Tibial nerve (tissue), 4 donors: ENCODE data around the gene PEX14. TPM values are rescaled to one million over a fixed set of nuclear protein-coding genes. Genes with fewer than 3 reads are reported as not detected.

Experiments
- DNase-seq, 2 donors: peaks; one replicate each; pipeline ENCODE4 v3.0.0-alpha.2; 2019; ENCODE audit warnings: low spot score in 2 of 2
- H3K27ac ChIP-seq, 4 donors: fragments of 200-600 bp; sonication (generic) in 3 of 4; one replicate each; pipeline ENCODE4 v1.5.1; 2017 to 2019; ENCODE audit warnings: mild to moderate bottlenecking in 1 of 4
- H3K27me3 ChIP-seq, 2 donors: fragments of 200-600 bp; sonication (generic) in 1 of 2; one replicate each; pipeline versions ENCODE4 v1.5.1 to v1.6.0; 2017 to 2019
- H3K36me3 ChIP-seq, 3 donors: fragments of 200-600 bp; sonication (generic); one replicate each; pipeline ENCODE4 v1.5.1; 2018 to 2019
- H3K4me1 ChIP-seq, 4 donors: fragments of 200-600 bp; sonication (generic) in 3 of 4; one replicate each; pipeline ENCODE4 v1.5.1; 2017 to 2019
- H3K4me3 ChIP-seq, 4 donors: fragments of 200-600 bp; sonication (generic) in 3 of 4; one replicate each; pipeline ENCODE4 v1.5.1; 2017 to 2019; ENCODE audit warnings: mild to moderate bottlenecking in 1 of 4, moderate library complexity in 1 of 4
- H3K9me3 ChIP-seq, 4 donors: fragments of 200-600 bp; sonication (generic) in 3 of 4; one replicate each; pipeline ENCODE4 v1.5.1; 2017 to 2019
- CTCF ChIP-seq, 5 experiments: fragments of 200-600 bp in 3 of 5; fragments of 450-650 bp in 2 of 5; sonication (generic) in 3 of 5; IDR thresholded peaks; one replicate each; pipeline ENCODE4 v1.5.1; 2016 to 2019; ENCODE audit warnings: antibody characterized with exemption in 5 of 5, mild to moderate bottlenecking in 3 of 5, moderate library complexity in 2 of 5
- EP300 ChIP-seq, 2 donors: sonication (generic); formaldehyde crosslinking; IDR thresholded peaks; one replicate each; pipeline ENCODE4 v1.6.1; 2017; ENCODE audit warnings: antibody characterized with exemption in 2 of 2, mild to moderate bottlenecking in 1 of 2
- POLR2A ChIP-seq, 2 donors: fragments of 450-650 bp; IDR thresholded peaks; one replicate each; pipeline ENCODE4 v1.6.1; 2017; ENCODE audit warnings: antibody characterized with exemption in 2 of 2, mild to moderate bottlenecking in 2 of 2, moderate library complexity in 2 of 2
- WGBS, 2 donors: methylation state at CpG; one replicate each; pipeline ENCODE4 v1.1.5; 2018; 5-methylcytosine and 5-hydroxymethylcytosine counted together
- total RNA-seq, 4 donors: library from RNA; depleted of rRNA; stranded (reverse); fragments of >200 nt; gene quantifications; one replicate each; pipeline ENCODE4 v1.1.0, GENCODE V29; 2016

PEX14 gene
- total RNA-seq, 4 donors from 2014 or later: 14.4 to 21.8 (median 18.2) TPM

GRCh38 chr1:10665930-10666850, 191.4 kb downstream of the PEX14 start:
- Histone ChIP-seq H3K36me3 (no peaks in the 10 kb centered on the region), H3K27me3 (peaks cover 0 to 13% of the 10 kb centered on the region in 2 donors), H3K4me1 (peaks cover 0 to 21% (median 4%) of the 10 kb centered on the region in 4 donors), H3K4me3 (no peak overlapping the region), H3K27ac (no peak overlapping the region), H3K9me3 (no peaks in the 10 kb centered on the region)
- TF ChIP-seq POLR2A (IDR thresholded peaks at IDR 0.05) (no peak), CTCF (IDR thresholded peaks at IDR 0.05) (no peak), EP300 (IDR thresholded peaks at IDR 0.05) (no peak)
- no peak for DNase-seq
- 85 to 91% methylated on average over 32 to 36 of the region's 36 CpGs for WGBS, 2 donors

GRCh38 chr1:10667861-10668761, 193.4 kb downstream of the PEX14 start:
- peaks cover 0 to 17% (median 2%) of the 10 kb centered on the region in 4 donors for H3K4me1 ChIP-seq
- no peak for DNase-seq
- no peak for TF ChIP-seq EP300 (IDR thresholded peaks at IDR 0.05)
- TF ChIP-seq POLR2A (IDR thresholded peaks at IDR 0.05): no peak
- no peak for TF ChIP-seq CTCF (IDR thresholded peaks at IDR 0.05)
- peaks cover 0 to 29% of the 10 kb centered on the region in 2 donors for H3K27me3 ChIP-seq
- WGBS, 2 donors: 54 to 59% methylated on average over 29 to 37 of the region's 40 CpGs
- H3K9me3 ChIP-seq: no peaks in the 10 kb centered on the region
- no peak overlapping the region for H3K4me3 ChIP-seq
- no peaks in the 10 kb centered on the region for H3K36me3 ChIP-seq
- H3K27ac ChIP-seq: no peak overlapping the region

- peaks cover 0 to 40% of the 10 kb centered on the region in 2 donors for H3K27me3 ChIP-seq
- DNase-seq: no peak
- H3K4me3 ChIP-seq: no peak overlapping the region
- 66 to 76% methylated on average over 9 to 12 of the region's 12 CpGs for WGBS, 2 donors
- no peaks in the 10 kb centered on the region for H3K36me3 ChIP-seq
- H3K9me3 ChIP-seq: no peaks in the 10 kb centered on the region
- no peak for TF ChIP-seq CTCF (IDR thresholded peaks at IDR 0.05)
- H3K4me1 ChIP-seq: peaks cover 0 to 3% (median 0%) of the 10 kb centered on the region in 4 donors
- H3K27ac ChIP-seq: no peak overlapping the region
These were observed 194.8 kb downstream of the PEX14 start for GRCh38 chr1:10669570-10669969.

GRCh38 chr1:10670190-10670589, 195.4 kb downstream of the PEX14 start:
- Histone ChIP-seq H3K4me1 (peaks cover 0 to 3% (median 0%) of the 10 kb centered on the region in 4 donors), H3K36me3 (no peaks in the 10 kb centered on the region), H3K27me3 (peaks cover 0 to 38% of the 10 kb centered on the region in 2 donors), H3K4me3 (no peak overlapping the region), H3K9me3 (no peaks in the 10 kb centered on the region), H3K27ac (no peak overlapping the region)
- no peak for DNase-seq
- 93 to 97% methylated on average over 6 to 10 of the region's 10 CpGs for WGBS, 2 donors
- TF ChIP-seq CTCF (IDR thresholded peaks at IDR 0.05): no peak
- no peak for TF ChIP-seq EP300 (IDR thresholded peaks at IDR 0.05)
